ENCODE results near the gene NTF4. TPM values are rescaled to one million over a fixed set of nuclear protein-coding genes. Genes with fewer than 3 reads are reported as not detected.
A peak's percentile ranks its signal among the peaks of the same experiment; 100 is the strongest.
"Not testable (repeated sequence)": the region's sequence is repeated elsewhere in the genome, so short reads cannot be mapped to it uniquely, and the experiment has no call there.

NTF4 gene
- polyA plus RNA-seq, 1 of the 3 experiments (the other 2 are of a cell fraction): 0.66 TPM

GRCh38 chr19:49056101-49056901 is 8.3 kb downstream of the NTF4 start:
- ChIA-PET CTCF (interaction anchor here (0.9 to 3.2 kb wide), 5 partner anchors 13 to 169 kb away, joined by 4 to 13 read pairs (median 6); no protein-coding TSS in a partner anchor), POLR2A (no interaction called here)
- peak; percentile 91 for DNase-seq
- H3F3A ChIP-seq (replicated peaks; ENCODE audit: insufficient read depth): peaks cover 14% of the 10 kb centered on the region
- TF ChIP-seq GATA2 (CRISPR knock-in tag; IDR thresholded peaks at IDR 0.05) (no peak), CTCF (IDR thresholded peaks at IDR 0.05) (peak; percentile 39), TAF1 (IDR thresholded peaks at IDR 0.05; ENCODE audit: borderline replicate concordance, low read depth, low read length) (0 out of 2 replicates have a peak, but pooled peaks have one; percentile 29), MAX (IDR thresholded peaks at IDR 0.05; ENCODE audit: low read depth) (peak; percentile 71; the same call in 1 of the 2 replicates), JUND (IDR thresholded peaks at IDR 0.05) (no peak), MXI1 (IDR thresholded peaks at IDR 0.05; ENCODE audit: low read depth, low read length) (peak; percentile 22; the same call in 1 of the 2 replicates), FOSL2 (IDR thresholded peaks at IDR 0.05; ENCODE audit: borderline replicate concordance, low read depth) (no peak), FOXM1 (IDR thresholded peaks at IDR 0.05; ENCODE audit: low read depth) (no peak), ELF1 (IDR thresholded peaks at IDR 0.05) (no peak)
- H3K9me3 ChIP-seq: no peaks in the 10 kb centered on the region
- WGBS (ENCODE audit: low lambda C conversion rate): 5% methylated on average over 22 of the region's 63 CpGs
- H3K9ac ChIP-seq: peak overlapping the region; percentile 62; the same call in 1 of the 2 replicates
- H3K27ac ChIP-seq (ENCODE audit: low read depth in 2 of 2, low read length in 1 of 2): peak overlapping the region in 1 of 2 experiments; percentile 40; a peak in 1 of 4 replicates
- H3K36me3 ChIP-seq (replicated peaks in 1 of 2; ENCODE audit: control insufficient read depth in 1 of 2, insufficient read depth in 2 of 2, low read length in 1 of 2): no peaks in the 10 kb centered on the region
- no peaks in the 10 kb centered on the region for H3K27me3 ChIP-seq (ENCODE audit: insufficient read depth)
- peaks cover 0 to 15% of the 10 kb centered on the region in 2 experiments; a peak in 2 of 4 replicates for H3K4me1 ChIP-seq (ENCODE audit: control insufficient read depth in 1 of 2, insufficient read depth in 2 of 2, low read depth in 1 of 2, low read length in 1 of 2)
- H3K4me2 ChIP-seq: peak overlapping the region; percentile 93
- H3K79me2 ChIP-seq (ENCODE audit: insufficient read depth): peaks cover 48% of the 10 kb centered on the region
- H2AFZ ChIP-seq (ENCODE audit: low read depth): peak overlapping the region; percentile 82
- peak overlapping the region; percentile 55 to 71 for H3K4me3 ChIP-seq (ENCODE audit: low read depth in 2 of 2, low read length in 1 of 2)
- no peaks in the 10 kb centered on the region for H4K20me1 ChIP-seq (ENCODE audit: insufficient read depth)
- no peaks in the 10 kb centered on the region for H3K9me2 ChIP-seq

GRCh38 chr19:49050376-49051033 is 14.1 kb downstream of the NTF4 start:
- CTCF ChIA-PET: interaction anchor here (1.0 kb wide), 1 partner anchor 9 kb away, joined by 3 read pairs; no protein-coding TSS in a partner anchor
- DNase-seq; H3K79me2 ChIP-seq (ENCODE audit: insufficient read depth); H3K9me2 ChIP-seq; H3K27me3 ChIP-seq (ENCODE audit: insufficient read depth); POLR2A ChIA-PET; H3F3A ChIP-seq (replicated peaks; ENCODE audit: insufficient read depth); H4K20me1 ChIP-seq (ENCODE audit: insufficient read depth); H3K9me3 ChIP-seq; H3K36me3 ChIP-seq (replicated peaks in 1 of 2; ENCODE audit: control insufficient read depth in 1 of 2, insufficient read depth in 2 of 2, low read length in 1 of 2); H3K4me1 ChIP-seq (ENCODE audit: control insufficient read depth in 1 of 2, insufficient read depth in 2 of 2, low read depth in 1 of 2, low read length in 1 of 2); H3K9ac ChIP-seq; H3K4me3 ChIP-seq (ENCODE audit: low read depth in 2 of 2, low read length in 1 of 2): not testable (repeated sequence)
- peak; percentile 30; the same call in 1 of the 2 replicates for TF ChIP-seq FOSL2 (IDR thresholded peaks at IDR 0.05; ENCODE audit: borderline replicate concordance, low read depth)
- H2AFZ ChIP-seq (ENCODE audit: low read depth): peak overlapping the region; percentile 46; the same call in 1 of the 2 replicates
- peak overlapping the region in 1 of 2 experiments; percentile 44; a peak in 1 of 4 replicates for H3K27ac ChIP-seq (ENCODE audit: low read depth in 2 of 2, low read length in 1 of 2)
- peak overlapping the region; percentile 37; the same call in 1 of the 2 replicates for H3K4me2 ChIP-seq
- 40% methylated on average over 5 of the region's 24 CpGs for WGBS (ENCODE audit: low lambda C conversion rate)

- CTCF ChIA-PET; POLR2A ChIA-PET; DNase-seq; H3K79me2 ChIP-seq (ENCODE audit: insufficient read depth); H2AFZ ChIP-seq (ENCODE audit: low read depth); H3K4me3 ChIP-seq (ENCODE audit: low read depth in 2 of 2, low read length in 1 of 2); H3K27ac ChIP-seq (ENCODE audit: low read depth in 2 of 2, low read length in 1 of 2); H3K9me3 ChIP-seq; H3K9ac ChIP-seq; H3K27me3 ChIP-seq (ENCODE audit: insufficient read depth); H3K4me2 ChIP-seq; H3K9me2 ChIP-seq; H4K20me1 ChIP-seq (ENCODE audit: insufficient read depth); H3K4me1 ChIP-seq (ENCODE audit: control insufficient read depth in 1 of 2, insufficient read depth in 2 of 2, low read depth in 1 of 2, low read length in 1 of 2); H3K36me3 ChIP-seq (replicated peaks in 1 of 2; ENCODE audit: control insufficient read depth in 1 of 2, insufficient read depth in 2 of 2, low read length in 1 of 2); H3F3A ChIP-seq (replicated peaks; ENCODE audit: insufficient read depth): not testable (repeated sequence)
- WGBS (ENCODE audit: low lambda C conversion rate): 61% methylated on average over 3 of the region's 4 CpGs
These were observed 14.8 kb downstream of the NTF4 start for GRCh38 chr19:49049834-49050233.

GRCh38 chr19:49049011-49049410 is 15.6 kb downstream of the NTF4 start, which contains the start of gene CGB8:
Gene CGB8, minus strand, starts transcription at chr19:49049111. Its CDS starts 372 bp downstream, at chr19:49048739.
- H2AFZ ChIP-seq (ENCODE audit: low read depth); H3K9ac ChIP-seq; CTCF ChIA-PET; H3K9me2 ChIP-seq; POLR2A ChIA-PET; H3K27ac ChIP-seq (ENCODE audit: low read depth in 2 of 2, low read length in 1 of 2); DNase-seq; H3K4me2 ChIP-seq; H3K9me3 ChIP-seq; H4K20me1 ChIP-seq (ENCODE audit: insufficient read depth); H3K4me1 ChIP-seq (ENCODE audit: control insufficient read depth in 1 of 2, insufficient read depth in 2 of 2, low read depth in 1 of 2, low read length in 1 of 2); H3K27me3 ChIP-seq (ENCODE audit: insufficient read depth); H3K79me2 ChIP-seq (ENCODE audit: insufficient read depth); H3F3A ChIP-seq (replicated peaks; ENCODE audit: insufficient read depth); H3K4me3 ChIP-seq (ENCODE audit: low read depth in 2 of 2, low read length in 1 of 2); H3K36me3 ChIP-seq (replicated peaks in 1 of 2; ENCODE audit: control insufficient read depth in 1 of 2, insufficient read depth in 2 of 2, low read length in 1 of 2): not testable (repeated sequence)
- WGBS (ENCODE audit: low lambda C conversion rate): 70% methylated on average over 2 of the region's 12 CpGs

Data from SK-N-SH (cell line).